SK-N-SH (cell line): ENCODE measurements around the gene SCN1B. TPM values are rescaled to one million over a fixed set of nuclear protein-coding genes. Genes with fewer than 3 reads are reported as not detected.
"Not testable (repeated sequence)": the region's sequence is repeated elsewhere in the genome, so short reads cannot be mapped to it uniquely, and the experiment has no call there.

ENCODE experiments used
- CTCF ChIA-PET: fragments of 300-600, 350-600 bp; formaldehyde crosslinking; extraction: SDS; loops from one replicate; lab custom pipeline; 2021; lab: Yijun Ruan, JAX
- POLR2A ChIA-PET: fragments of 350-600 bp; sonication (Branson Sonifier 250); formaldehyde crosslinking; extraction: SDS; loops from one replicate; lab custom pipeline; 2020; ENCODE audit warnings: antibody characterized with exemption, inconsistent platforms; lab: Yijun Ruan, JAX
- DNase-seq: peaks from one replicate; pipeline ENCODE4 v3.0.0; 2012
- H2AFZ ChIP-seq: fragments of 200-600 bp; sonication (generic); 2 replicates; pipeline ENCODE4 v1.8.1; 2016; ENCODE audit warnings: antibody characterized with exemption, mild to moderate bottlenecking, low read depth
- H3F3A ChIP-seq: fragments of 200-600 bp; sonication (generic); replicated peaks from 2 replicates; pipeline ENCODE3; 2016; ENCODE audit warnings: antibody characterized with exemption, mild to moderate bottlenecking; ENCODE audit not compliant: insufficient read depth
- H3K27ac ChIP-seq, 2 experiments: fragments of 200-500 bp in 1 of 2; fragments of 200-600 bp in 1 of 2; sonication (Bioruptor generic) in 1 of 2; sonication (generic), shearing (Covaris generic) in 1 of 2; 2 replicates each; pipeline versions ENCODE4 v1.5.1 to v1.6.1; 2014 to 2016; ENCODE audit warnings: low read depth in 2 of 2, inconsistent platforms in 1 of 2, low read length in 1 of 2, mild to moderate bottlenecking in 1 of 2, mixed read lengths in 1 of 2
- H3K27me3 ChIP-seq: fragments of 200-600 bp; sonication (generic), shearing (Covaris generic); 2 replicates; pipeline ENCODE4 v1.6.1; 2016; ENCODE audit warnings: mixed run types; ENCODE audit not compliant: insufficient read depth
- H3K36me3 ChIP-seq, 2 experiments: fragments of 200-500 bp in 1 of 2; fragments of 200-600 bp in 1 of 2; sonication (Bioruptor generic) in 1 of 2; sonication (generic) in 1 of 2; replicated peaks in 1 of 2; 2 replicates each; pipeline versions ENCODE3 to v1.5.1; 2014 to 2016; ENCODE audit warnings: low read length in 1 of 2, mild to moderate bottlenecking in 1 of 2; ENCODE audit not compliant: insufficient read depth in 2 of 2, control insufficient read depth in 1 of 2
- H3K4me1 ChIP-seq, 2 experiments: fragments of 200-500 bp in 1 of 2; fragments of 200-600 bp in 1 of 2; sonication (Bioruptor generic) in 1 of 2; sonication (generic), shearing (Covaris generic) in 1 of 2; 2 replicates each; pipeline versions ENCODE4 v1.5.1 to v1.6.1; 2014 to 2016; ENCODE audit warnings: low read depth in 1 of 2, low read length in 1 of 2, mixed run types in 1 of 2; ENCODE audit not compliant: insufficient read depth in 2 of 2, control insufficient read depth in 1 of 2
- H3K4me2 ChIP-seq: fragments of 200-600 bp; sonication (generic), shearing (Covaris generic); 2 replicates; pipeline ENCODE4 v1.6.1; 2017; ENCODE audit warnings: mixed run types
- H3K4me3 ChIP-seq, 2 experiments: fragments of 200-500 bp in 1 of 2; fragments of 200-600 bp in 1 of 2; sonication (Bioruptor generic) in 1 of 2; sonication (generic), shearing (Covaris generic) in 1 of 2; 2 replicates each; pipeline versions ENCODE4 v1.5.1 to v1.8.1; 2014 to 2016; ENCODE audit warnings: low read depth in 2 of 2, inconsistent platforms in 1 of 2, low read length in 1 of 2, mild to moderate bottlenecking in 1 of 2, mixed read lengths in 1 of 2, moderate library complexity in 1 of 2
- H3K79me2 ChIP-seq: fragments of 200-600 bp; sonication (generic); 2 replicates; pipeline ENCODE4 v1.8.1; 2017; ENCODE audit warnings: mild to moderate bottlenecking; ENCODE audit not compliant: insufficient read depth
- H3K9ac ChIP-seq: fragments of 200-600 bp; sonication (generic); 2 replicates; pipeline ENCODE4 v1.6.1; 2017; ENCODE audit warnings: mixed run types
- H3K9me2 ChIP-seq: fragments of 200-600 bp; sonication (generic); 2 replicates; pipeline ENCODE4 v1.6.1; 2017; ENCODE audit warnings: mixed run types
- H3K9me3 ChIP-seq: fragments of 200-600 bp; sonication (generic); 2 replicates; pipeline ENCODE4 v1.6.1; 2017; ENCODE audit warnings: mixed run types, mild to moderate bottlenecking, moderate library complexity
- H4K20me1 ChIP-seq: fragments of 200-600 bp; sonication (generic); 2 replicates; pipeline ENCODE4 v1.6.1; 2017; ENCODE audit warnings: mild to moderate bottlenecking, mixed run types; ENCODE audit not compliant: insufficient read depth
- CTCF ChIP-seq: fragments of 200-600 bp; sonication (generic); IDR thresholded peaks from 2 replicates; pipeline ENCODE4 v1.6.1; 2017; ENCODE audit warnings: antibody characterized with exemption, mild to moderate bottlenecking, moderate library complexity
- EP300 ChIP-seq, 2 experiments: IDR thresholded peaks; 2 replicates each; pipeline versions ENCODE4 v1.4.0 to v1.6.1; 2012; ENCODE audit warnings: borderline replicate concordance in 1 of 2, low read depth in 1 of 2, low read length in 1 of 2
- FOXJ3 ChIP-seq: sonication (generic); formaldehyde crosslinking; IDR thresholded peaks from 2 replicates; pipeline ENCODE4 v1.5.1; 2020; ENCODE audit warnings: mild to moderate bottlenecking, missing genetic modification reagents
- JUND ChIP-seq: IDR thresholded peaks from 2 replicates; pipeline ENCODE4 v1.4.0; 2012
- NRF1 ChIP-seq: IDR thresholded peaks from 2 replicates; pipeline ENCODE4 v1.6.1; 2012; ENCODE audit warnings: low read depth, mild to moderate bottlenecking, low read length
- RAD21 ChIP-seq: IDR thresholded peaks from 2 replicates; pipeline ENCODE4 v1.6.1; 2012; ENCODE audit warnings: mild to moderate bottlenecking, low read length
- RXRA ChIP-seq: IDR thresholded peaks from 2 replicates; pipeline ENCODE4 v1.4.0; 2012; ENCODE audit warnings: low read depth, mild to moderate bottlenecking, borderline replicate concordance
- SIN3A ChIP-seq: IDR thresholded peaks from 2 replicates; pipeline ENCODE4 v1.6.1; 2012; ENCODE audit warnings: low read depth, mild to moderate bottlenecking, low read length, moderate library complexity, borderline replicate concordance
- SMC3 ChIP-seq: IDR thresholded peaks from 2 replicates; pipeline ENCODE4 v1.6.1; 2012; ENCODE audit warnings: low read depth, low read length, improper control_type of control experiment
- TAF1 ChIP-seq: IDR thresholded peaks from 2 replicates; pipeline ENCODE4 v1.6.1; 2012; ENCODE audit warnings: low read depth, mild to moderate bottlenecking, low read length, moderate library complexity, borderline replicate concordance
- TCF12 ChIP-seq: IDR thresholded peaks from 2 replicates; pipeline ENCODE4 v1.4.0; 2012
- WGBS: methylation state at CpG from one replicate; pipeline ENCODE4 v1.1.6; 2017; ENCODE audit warnings: low lambda C conversion rate; 5-methylcytosine and 5-hydroxymethylcytosine counted together
- polyA plus RNA-seq, 3 experiments: library from polyadenylated mRNA; depleted of rRNA; stranded (reverse); fragments of >200 nt; gene quantifications; 2 replicates each; pipeline ENCODE4 v1.2.3, GENCODE V29; 2012

The SCN1B gene
- polyA plus RNA-seq, 1 of the 3 experiments (the other 2 are of a cell fraction) = 10.5 TPM

GRCh38 chr19:35006999-35007365 is 23.3 kb upstream of the SCN1B start:
- no peaks in the 10 kb centered on the region for H3K27me3 ChIP-seq
- H2AFZ ChIP-seq = no peak overlapping the region
- H3K9ac ChIP-seq = no peak overlapping the region
- no peaks in the 10 kb centered on the region for H3F3A ChIP-seq
- POLR2A ChIA-PET = no interaction called here
- peaks cover 48% of the 10 kb centered on the region for H4K20me1 ChIP-seq
- no peak overlapping the region for H3K4me3 ChIP-seq
- H3K9me3 ChIP-seq = no peaks in the 10 kb centered on the region
- H3K79me2 ChIP-seq = peaks cover 59% of the 10 kb centered on the region
- DNase-seq = no peak
- CTCF ChIA-PET = interaction anchor here (6.6 kb wide), 1 partner anchor 33 kb away, joined by 38 read pairs; no protein-coding TSS in a partner anchor
- H3K36me3 ChIP-seq = peaks cover 6 to 31% of the 10 kb centered on the region in 2 experiments
- H3K27ac ChIP-seq = no peak overlapping the region
- 97% methylated on average over 5 of the region's 5 CpGs for WGBS
- H3K4me2 ChIP-seq = no peak overlapping the region
- no peak for TF ChIP-seq CTCF
- no peak for TF ChIP-seq RXRA
- TF ChIP-seq TCF12 = no peak
- no peak for TF ChIP-seq FOXJ3 (CRISPR knock-in tag)
- no peak for TF ChIP-seq TAF1
- no peaks in the 10 kb centered on the region for H3K9me2 ChIP-seq
- peaks cover 0 to 4% of the 10 kb centered on the region in 2 experiments; a peak in 1 of 4 replicates for H3K4me1 ChIP-seq

GRCh38 chr19:35007427-35007826 is 22.8 kb upstream of the SCN1B start:
- not testable (repeated sequence) for H2AFZ ChIP-seq, H3K4me2 ChIP-seq, H3K27me3 ChIP-seq, H3K4me3 ChIP-seq, H3K27ac ChIP-seq, H3K9me2 ChIP-seq, H3K4me1 ChIP-seq, H3F3A ChIP-seq, DNase-seq, H3K9me3 ChIP-seq, H3K9ac ChIP-seq
- POLR2A ChIA-PET = interaction anchor here (2.8 kb wide), 1 partner anchor 7 kb away, joined by 8 read pairs; the partner anchor contains the start of gene GRAMD1A
- WGBS = 91% methylated on average over 8 of the region's 8 CpGs
- Histone ChIP-seq H3K79me2 (peaks cover 54% of the 10 kb centered on the region), H4K20me1 (peaks cover 44% of the 10 kb centered on the region), H3K36me3 (peaks cover 9 to 35% of the 10 kb centered on the region in 2 experiments)
- CTCF ChIA-PET = interaction anchor here (0.8 to 6.6 kb wide), 3 partner anchors 11 to 34 kb away, joined by 3 to 38 read pairs (median 3); no protein-coding TSS in a partner anchor

GRCh38 chr19:35008891-35009341 is 21.4 kb upstream of the SCN1B start:
- H3K27ac ChIP-seq = no peak overlapping the region
- 97% methylated on average over 12 of the region's 12 CpGs for WGBS
- peaks cover 13 to 42% of the 10 kb centered on the region in 2 experiments for H3K36me3 ChIP-seq
- H3K79me2 ChIP-seq = peaks cover 39% of the 10 kb centered on the region
- H3K9me3 ChIP-seq = no peaks in the 10 kb centered on the region
- ChIA-PET CTCF (interaction anchor here (1.2 to 6.6 kb wide), 2 partner anchors 35 to 36 kb away, joined by 3 to 38 read pairs; no protein-coding TSS in a partner anchor), POLR2A (interaction anchor here (2.8 kb wide), 1 partner anchor 8 kb away, joined by 8 read pairs; the partner anchor contains the start of gene GRAMD1A)
- H2AFZ ChIP-seq = no peak overlapping the region
- TF ChIP-seq SIN3A = no peak
- TF ChIP-seq NRF1 = no peak
- no peak for TF ChIP-seq EP300 (IDR thresholded peaks at IDR 0.05; ENCODE audit: borderline replicate concordance in 1 of 2, low read depth in 1 of 2, low read length in 1 of 2)
- TF ChIP-seq CTCF = no peak
- TF ChIP-seq SMC3 = no peak
- no peak for TF ChIP-seq RAD21
- no peak for TF ChIP-seq JUND
- H3F3A ChIP-seq = no peaks in the 10 kb centered on the region
- no peak overlapping the region for H3K9ac ChIP-seq
- DNase-seq = no peak
- no peak overlapping the region for H3K4me3 ChIP-seq
- no peaks in the 10 kb centered on the region for H3K27me3 ChIP-seq
- no peak overlapping the region for H3K4me2 ChIP-seq
- peaks cover 35% of the 10 kb centered on the region for H4K20me1 ChIP-seq
- peaks cover 0 to 5% of the 10 kb centered on the region in 2 experiments; a peak in 1 of 4 replicates for H3K4me1 ChIP-seq
- H3K9me2 ChIP-seq = no peaks in the 10 kb centered on the region
